Superior temporal gyrus (tissue), 1 donor: ENCODE results near the gene CNTN1.
"Not testable (repeated sequence)": the region's sequence is repeated elsewhere in the genome, so short reads cannot be mapped to it uniquely, and the experiment has no call there.

Source experiments
- DNase-seq: peaks from one replicate; pipeline ENCODE4 v3.0.0-alpha.2; 2016; ENCODE audit errors: extremely low spot score

CNTN1 gene

DNA sequence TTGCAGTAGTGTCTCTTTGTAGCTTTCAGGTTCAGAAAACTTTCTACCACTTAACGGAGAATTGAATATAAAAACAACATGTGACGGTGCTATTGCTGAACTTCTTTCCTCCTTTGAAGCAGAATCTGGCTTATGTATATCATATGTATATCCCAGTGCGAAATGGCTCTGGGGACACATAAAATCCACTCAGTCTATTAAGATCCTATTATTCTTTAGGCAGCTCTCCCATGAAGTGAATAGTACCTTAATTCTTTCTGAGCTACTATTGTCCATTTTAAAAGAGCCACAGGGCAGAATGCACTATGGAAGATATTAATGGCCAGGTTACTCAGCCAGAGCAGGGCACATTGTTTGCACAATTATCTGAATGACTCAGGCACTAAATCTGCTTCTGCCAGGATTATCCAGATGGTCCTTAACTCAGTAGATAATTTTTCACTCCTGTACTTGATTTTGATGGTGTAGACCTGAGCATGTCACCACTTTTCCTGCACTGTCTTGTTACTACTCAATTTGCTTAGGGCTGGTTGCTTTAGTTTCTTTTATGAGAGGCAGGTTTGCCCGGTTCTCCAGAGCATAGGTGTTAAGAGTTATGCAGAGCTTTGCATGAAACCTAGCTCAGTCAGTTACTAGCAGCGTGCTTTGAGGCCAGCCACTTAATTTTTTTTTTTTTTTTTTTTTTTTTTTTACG lies 5.5 kb downstream of the CNTN1 start:
- no peak for DNase-seq

DNA sequence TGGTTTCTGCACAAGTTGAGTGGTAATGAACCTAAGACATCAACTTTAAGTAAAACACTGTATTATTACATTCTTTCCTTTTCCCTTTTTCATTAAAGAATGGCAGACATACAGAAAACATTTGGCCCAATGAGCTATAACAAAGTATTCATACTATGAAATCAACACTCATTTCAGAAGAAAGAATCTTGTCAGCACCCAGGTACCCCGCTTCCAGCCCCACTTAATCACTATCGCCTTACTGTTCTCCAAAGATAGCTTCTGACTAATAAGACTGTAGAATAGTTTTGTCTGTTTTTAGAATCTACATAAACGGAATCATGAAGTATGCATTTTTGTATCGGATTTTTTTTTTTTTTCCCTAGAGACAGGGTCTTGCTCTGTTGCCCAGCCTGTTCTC lies 9.5 kb downstream of the CNTN1 start:
- DNase-seq: no peak

GRCh38 chr12:40711121-40711520 lies 18.9 kb downstream of the CNTN1 start:
- DNase-seq: no peak

GRCh38 chr12:40714636-40715035 lies 22.4 kb downstream of the CNTN1 start:
- DNase-seq: no peak

GRCh38 chr12:40716037-40716436 lies 23.8 kb downstream of the CNTN1 start:
- DNase-seq: no peak

GRCh38 chr12:40717576-40717975 lies 25.3 kb downstream of the CNTN1 start:
- DNase-seq: no peak

- DNase-seq: no peak
Measured at GRCh38 chr12:40718878-40719372, 26.7 kb downstream of the CNTN1 start.

- no peak for DNase-seq
Measured at GRCh38 chr12:40723001-40723400, 30.8 kb downstream of the CNTN1 start.

DNA sequence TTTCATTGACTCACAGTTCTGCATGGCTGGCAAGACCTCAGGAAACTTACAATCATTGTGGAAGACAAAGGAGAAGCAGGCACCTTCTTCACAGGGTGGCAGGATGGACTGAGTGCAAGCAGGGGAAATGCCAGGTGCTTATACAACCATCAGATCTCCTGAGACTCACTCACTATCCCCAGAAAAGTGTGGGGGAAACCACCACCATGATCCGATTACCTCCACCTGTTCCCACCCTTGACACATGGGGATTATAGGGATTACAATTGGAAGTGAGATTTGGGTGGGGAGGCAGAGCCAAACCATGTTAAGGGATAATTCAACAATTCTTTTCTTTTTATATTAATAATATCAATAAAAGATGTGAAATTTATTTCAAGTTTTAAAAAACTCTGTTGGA lies 34.1 kb downstream of the CNTN1 start:
- no peak for DNase-seq

- no peak for DNase-seq
Measured at GRCh38 chr12:40727774-40728483, 35.7 kb downstream of the CNTN1 start.

DNA sequence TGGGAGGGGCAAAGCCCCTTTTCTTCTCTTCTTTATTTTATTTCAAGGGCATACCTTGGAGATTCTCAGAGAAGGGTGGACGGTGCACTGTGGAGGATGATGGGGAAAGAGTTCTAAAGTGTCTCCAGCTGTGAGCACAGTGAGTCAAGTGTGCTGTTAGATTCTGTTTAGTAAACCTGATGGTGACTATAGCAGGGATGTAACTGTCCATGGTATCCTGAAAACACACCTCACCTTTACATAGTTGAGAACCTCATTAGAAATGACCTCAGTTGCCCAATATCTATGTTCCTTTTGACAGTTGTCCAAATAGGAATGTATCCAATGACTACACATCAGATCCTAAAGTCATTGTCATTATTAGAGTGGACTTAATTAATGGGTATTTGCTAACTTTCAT lies 38.0 kb downstream of the CNTN1 start:
- no peak for DNase-seq

DNA sequence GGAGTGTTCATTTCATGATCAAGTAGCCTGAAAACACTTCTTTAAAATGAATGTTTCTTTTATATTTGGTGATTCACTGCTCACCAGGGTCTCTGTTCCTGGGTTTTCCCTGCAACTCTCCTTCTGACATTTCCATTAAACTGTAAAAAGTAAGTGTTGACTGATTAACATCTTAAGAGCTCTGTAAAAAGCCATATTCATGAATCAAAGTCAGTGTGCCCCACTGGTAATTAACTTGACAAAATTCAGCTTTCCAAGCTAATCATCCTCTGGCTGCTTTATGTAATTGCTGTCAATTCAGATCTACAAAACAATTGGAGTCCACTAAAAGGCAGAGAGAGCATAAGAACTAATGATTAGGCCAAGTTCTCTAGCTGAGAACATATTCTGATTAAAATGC lies 41.6 kb downstream of the CNTN1 start:
- DNase-seq: no peak

- DNase-seq: no peak
Measured at GRCh38 chr12:40734276-40734675, 42.0 kb downstream of the CNTN1 start.

- DNase-seq: no peak
Measured at GRCh38 chr12:40735551-40736230, 43.5 kb downstream of the CNTN1 start.

GRCh38 chr12:40737416-40737815 lies 45.2 kb downstream of the CNTN1 start:
- not testable (repeated sequence) for DNase-seq

- no peak for DNase-seq
Measured at GRCh38 chr12:40738856-40739255, 46.6 kb downstream of the CNTN1 start.

DNA sequence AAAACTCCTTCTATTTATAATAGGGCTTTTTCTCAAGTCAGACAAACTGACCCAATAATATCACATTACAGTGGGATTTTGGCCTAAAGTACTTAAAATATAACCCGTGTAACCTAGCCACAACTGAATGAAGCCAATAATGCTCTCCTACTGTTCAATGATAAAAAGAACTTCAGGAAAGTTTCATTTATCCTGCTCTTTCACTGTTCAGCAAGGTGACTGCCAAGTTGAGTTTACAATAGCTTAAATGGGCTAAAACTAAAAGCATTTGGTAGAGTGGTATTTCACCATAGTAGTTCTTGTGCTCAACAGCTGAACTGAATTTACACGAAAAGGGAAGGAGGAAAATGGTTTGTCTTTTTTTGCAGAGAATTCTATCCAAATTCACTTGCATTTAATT lies 49.8 kb downstream of the CNTN1 start:
- DNase-seq: peak; percentile 20

GRCh38 chr12:40745386-40745785 lies 53.1 kb downstream of the CNTN1 start:
- DNase-seq: no peak

- no peak for DNase-seq
Measured at GRCh38 chr12:40749863-40750262, 57.6 kb downstream of the CNTN1 start.

GRCh38 chr12:40752011-40752410 lies 59.8 kb downstream of the CNTN1 start:
- peak; percentile 79 for DNase-seq

- no peak for DNase-seq
Measured at GRCh38 chr12:40760821-40761220, 68.6 kb downstream of the CNTN1 start.

DNA sequence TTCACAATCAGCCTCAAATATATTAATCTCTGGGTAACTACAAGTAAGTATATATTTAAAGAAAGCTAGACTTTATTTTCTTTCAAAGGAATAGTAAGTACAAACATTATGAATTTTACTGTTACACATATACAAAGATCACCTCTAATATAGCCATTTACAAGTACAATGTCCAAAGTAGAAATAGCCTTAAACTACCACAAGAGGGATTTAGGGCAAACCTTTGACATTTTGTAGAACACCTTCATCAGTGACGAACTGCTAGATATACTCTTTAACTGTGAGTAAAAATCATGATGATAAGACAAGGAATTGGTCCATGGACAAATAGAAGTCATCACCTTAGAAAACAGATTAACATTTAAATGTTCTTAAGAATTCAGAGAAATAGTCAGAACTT lies 69.8 kb downstream of the CNTN1 start:
- DNase-seq: no peak
